ENCODE data around the gene PPP1R37. TPM values are rescaled to one million over a fixed set of nuclear protein-coding genes. Genes with fewer than 3 reads are reported as not detected.
A peak's percentile ranks its signal among the peaks of the same experiment; 100 is the strongest.

Gene PPP1R37
- total and polyA plus RNA-seq, 2 of the 13 experiments (the other 11 are each of a cell fraction or from before 2014, with no cell fraction given): 9.0 to 14.3 TPM

GRCh38 chr19:45079063-45079910 is 13.7 kb upstream of the PPP1R37 start, which contains the start of gene GEMIN7 (continued):
- TF ChIP-seq ZNF142 (CRISPR knock-in tag; IDR thresholded peaks at IDR 0.05): no peak; the same call in 1 of the 2 replicates
- no peak; the same call in 1 of the 2 replicates for TF ChIP-seq HOXA9 (CRISPR knock-in tag; IDR thresholded peaks at IDR 0.05; ENCODE audit: borderline replicate concordance)
- no peak for TF ChIP-seq ZNF678 (CRISPR knock-in tag; IDR thresholded peaks at IDR 0.05)
- no peak for TF ChIP-seq ZNF577 (CRISPR knock-in tag; IDR thresholded peaks at IDR 0.05; ENCODE audit: borderline replicate concordance, low read depth)
- peak; percentile 71 for TF ChIP-seq HNRNPLL (IDR thresholded peaks at IDR 0.05; ENCODE audit: low read depth, low read length, poor library complexity, severe bottlenecking)
- TF ChIP-seq FIP1L1 (IDR thresholded peaks at IDR 0.05; ENCODE audit: borderline replicate concordance, insufficient read depth, low read depth, low read length): no peak
- TF ChIP-seq SOX13 (IDR thresholded peaks at IDR 0.05): no peak
- TF ChIP-seq SOX13 (CRISPR knock-in tag; conservative IDR thresholded peaks at IDR 0.05 in 1 of 2, IDR thresholded peaks at IDR 0.05 in 1 of 2): peak in 1 of 2 experiments; percentile 53; a peak in 2 of 4 replicates
- peak; percentile 95 for TF ChIP-seq GATAD1 (CRISPR knock-in tag; IDR thresholded peaks at IDR 0.05)
- TF ChIP-seq, protein P1, sequence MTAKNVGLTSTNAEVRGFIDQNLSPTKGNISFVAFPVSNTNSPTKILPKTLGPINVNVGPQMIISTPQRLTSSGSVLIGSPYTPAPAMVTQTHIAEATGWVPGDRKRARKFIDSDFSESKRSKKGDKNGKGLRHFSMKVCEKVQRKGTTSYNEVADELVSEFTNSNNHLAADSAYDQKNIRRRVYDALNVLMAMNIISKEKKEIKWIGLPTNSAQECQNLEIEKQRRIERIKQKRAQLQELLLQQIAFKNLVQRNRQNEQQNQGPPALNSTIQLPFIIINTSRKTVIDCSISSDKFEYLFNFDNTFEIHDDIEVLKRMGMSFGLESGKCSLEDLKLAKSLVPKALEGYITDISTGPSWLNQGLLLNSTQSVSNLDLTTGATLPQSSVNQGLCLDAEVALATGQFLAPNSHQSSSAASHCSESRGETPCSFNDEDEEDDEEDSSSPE (CRISPR knock-in tag; IDR thresholded peaks at IDR 0.05): peak; percentile 84
- TF ChIP-seq MTA3 (CRISPR knock-in tag; IDR thresholded peaks at IDR 0.05): no peak
- peak; percentile 83; the same call in 1 of the 2 replicates for TF ChIP-seq MLXIP (CRISPR knock-in tag; IDR thresholded peaks at IDR 0.05; ENCODE audit: borderline replicate concordance)
- no peak for TF ChIP-seq ZBTB26 (CRISPR knock-in tag; IDR thresholded peaks at IDR 0.05; ENCODE audit: borderline replicate concordance)
- peak; percentile 59; the same call in 1 of the 2 replicates for TF ChIP-seq SRF (IDR thresholded peaks at IDR 0.05; ENCODE audit: low read depth, low read length)
- peak; percentile 59; the same call in 1 of the 2 replicates for TF ChIP-seq ZNF230 (CRISPR knock-in tag; IDR thresholded peaks at IDR 0.05)
- no peak for TF ChIP-seq ATRX (CRISPR knock-in tag; IDR thresholded peaks at IDR 0.05; ENCODE audit: borderline replicate concordance)

Data from HepG2 (cell line).